Left renal pelvis (tissue), 4 donors: Measurements from ENCODE around the gene ANK2. TPM values are rescaled to one million over a fixed set of nuclear protein-coding genes. Genes with fewer than 3 reads are reported as not detected.
A peak's percentile ranks its signal among the peaks of the same experiment; 100 is the strongest.

Experiments used
- DNase-seq, 4 donors: peaks; one replicate each; pipeline ENCODE4 v3.0.0-alpha.2; 2013; ENCODE audit warnings: low read depth in 4 of 4, low spot score in 3 of 4
- polyA plus RNA-seq, 4 donors: library from polyadenylated mRNA; unstranded; fragments of 120-200 nt; gene quantifications; one replicate each; pipeline ENCODE4 v1.2.1, GENCODE V29; 2013; ENCODE audit not compliant: insufficient read length in 4 of 4

Gene ANK2
- polyA plus RNA-seq, 4 donors = 57.3 to 68.0 (median 64.1) TPM

DNA sequence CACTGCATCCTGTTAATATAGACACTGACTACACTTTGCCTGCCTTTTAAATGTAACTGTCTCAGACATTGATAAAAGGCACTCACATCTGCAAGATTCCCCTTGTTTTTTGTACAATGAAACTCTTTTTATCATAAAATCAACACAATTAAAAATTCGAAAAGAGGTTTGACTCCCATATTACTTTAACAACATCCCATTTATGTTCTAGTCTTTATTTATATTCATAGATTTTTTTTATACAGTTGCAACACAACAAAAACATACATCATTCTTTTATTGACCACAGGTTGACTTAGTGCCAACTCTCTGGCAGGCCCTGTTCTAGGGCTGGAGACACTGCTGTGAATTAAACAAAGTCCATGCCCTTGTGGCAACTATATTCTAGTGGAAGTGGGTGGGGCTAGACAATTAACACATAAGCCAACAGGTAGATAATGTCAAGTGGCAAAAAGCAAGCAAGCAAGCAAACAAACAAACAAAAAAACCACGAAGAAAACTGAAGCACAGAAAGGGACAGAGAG, 36.8 kb downstream of the ANK2 start:
- no peak for DNase-seq

DNA sequence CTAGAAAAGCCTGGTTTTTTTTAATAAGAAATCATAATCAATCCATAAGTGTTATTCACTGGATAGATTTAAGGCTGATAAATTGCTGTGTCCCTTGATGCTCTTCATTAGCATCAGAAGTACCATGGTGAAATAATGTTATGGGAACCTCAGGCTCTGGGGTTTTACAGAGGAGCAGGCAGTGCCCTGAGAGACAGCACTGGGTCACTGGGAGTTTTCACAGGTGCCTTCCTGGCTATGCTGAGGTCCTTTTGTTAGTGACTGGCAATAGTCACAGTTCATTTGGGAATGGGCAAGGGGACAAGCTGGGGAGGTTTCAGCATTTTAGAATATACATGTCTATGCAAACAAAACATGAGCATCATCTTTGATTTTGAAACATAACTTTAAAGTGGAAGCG, 38.6 kb downstream of the ANK2 start:
- no peak for DNase-seq

DNA sequence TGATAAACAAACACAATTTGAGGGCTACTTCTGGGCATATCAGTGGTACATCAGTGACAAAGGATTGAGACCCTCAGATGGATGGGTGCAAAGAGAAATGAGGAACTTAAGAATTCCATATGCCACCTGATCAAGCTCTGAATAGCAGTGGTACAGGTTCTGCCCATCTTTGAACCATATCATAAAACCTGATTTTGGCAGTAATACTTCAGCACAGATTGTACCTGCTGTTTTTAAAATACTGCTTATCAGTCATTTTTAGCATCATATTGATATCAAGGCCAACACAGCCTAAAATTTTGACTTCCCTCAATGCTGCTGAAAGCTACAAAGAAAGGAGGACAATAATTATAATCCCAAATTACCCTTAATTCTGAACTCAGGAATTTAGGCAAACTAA, 41.5 kb downstream of the ANK2 start:
- DNase-seq = no peak

DNA sequence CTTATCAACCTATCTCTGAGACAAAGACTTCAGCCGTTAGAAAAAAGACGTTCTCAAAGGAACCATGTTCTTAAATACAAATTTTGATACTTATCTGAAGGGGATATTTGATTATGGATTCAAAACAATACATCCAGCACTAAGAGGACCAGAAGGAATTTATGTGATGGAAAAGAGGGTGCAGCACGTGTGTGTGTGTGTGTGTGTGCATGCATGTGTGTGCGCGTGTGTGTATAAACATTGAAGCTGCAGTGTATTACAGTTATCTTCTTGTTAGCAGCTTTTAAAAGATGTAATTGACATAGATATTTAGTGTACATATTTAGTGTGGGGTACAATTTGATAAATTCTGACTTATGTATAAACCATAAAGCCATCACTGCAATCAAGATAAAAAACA, 44.9 kb downstream of the ANK2 start:
- no peak for DNase-seq

DNA sequence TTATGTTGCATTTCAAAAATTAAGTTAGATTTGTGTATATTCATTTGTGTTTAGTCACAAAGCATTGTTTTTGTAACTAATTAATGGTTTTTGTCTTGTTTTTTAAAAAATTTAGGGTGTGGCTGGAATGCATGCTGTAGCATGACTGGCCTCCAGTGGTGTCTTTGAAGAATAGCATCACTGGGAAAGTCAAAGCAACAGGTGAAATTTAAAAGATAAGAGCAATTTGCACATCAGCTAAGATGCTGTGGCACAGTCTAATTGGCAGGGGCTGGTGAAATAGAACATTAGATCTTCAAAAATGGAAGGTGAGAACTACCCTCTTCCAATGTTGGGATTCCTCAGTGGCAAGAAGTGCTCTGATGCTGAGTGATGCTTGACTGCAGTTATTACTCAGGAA, 45.3 kb downstream of the ANK2 start:
- no peak for DNase-seq

DNA sequence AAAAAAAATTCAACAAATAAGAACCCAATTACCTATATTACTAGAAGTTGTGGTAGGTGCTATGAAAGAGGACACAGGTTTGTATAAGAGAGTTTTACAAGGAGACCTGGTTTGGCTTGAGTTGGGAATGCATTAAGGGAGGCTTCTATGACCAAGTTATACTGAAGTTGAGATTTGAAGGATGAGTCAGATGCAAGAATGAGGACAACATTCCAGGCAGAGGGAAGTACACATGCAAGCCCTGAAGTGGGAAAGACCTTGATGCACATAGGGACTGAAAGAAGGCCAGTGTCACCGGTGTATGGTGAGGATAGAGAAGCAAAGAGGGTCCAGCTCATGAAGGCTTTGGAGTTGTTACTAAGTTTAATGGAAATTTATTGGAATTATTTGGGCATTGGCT, 52.2 kb downstream of the ANK2 start:
- no peak for DNase-seq

DNA sequence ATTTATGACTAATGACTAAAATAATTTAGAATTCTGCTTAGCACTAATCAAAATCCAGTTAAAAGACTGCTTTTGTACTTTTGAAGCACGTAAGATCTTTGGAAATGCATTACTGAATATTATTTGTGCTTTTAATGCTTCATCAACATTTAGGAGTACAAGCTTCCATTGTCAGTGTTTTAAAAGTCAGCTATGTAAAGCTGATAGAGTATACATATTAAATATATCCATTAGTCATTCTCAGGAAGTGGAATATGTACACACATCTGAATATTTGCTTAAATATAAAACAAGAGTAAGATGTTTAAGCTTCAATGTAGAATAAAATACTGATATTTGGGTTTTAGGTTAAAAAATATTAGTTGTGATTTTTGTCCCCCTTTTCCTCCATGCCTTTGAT, 54.1 kb downstream of the ANK2 start:
- DNase-seq = no peak

DNA sequence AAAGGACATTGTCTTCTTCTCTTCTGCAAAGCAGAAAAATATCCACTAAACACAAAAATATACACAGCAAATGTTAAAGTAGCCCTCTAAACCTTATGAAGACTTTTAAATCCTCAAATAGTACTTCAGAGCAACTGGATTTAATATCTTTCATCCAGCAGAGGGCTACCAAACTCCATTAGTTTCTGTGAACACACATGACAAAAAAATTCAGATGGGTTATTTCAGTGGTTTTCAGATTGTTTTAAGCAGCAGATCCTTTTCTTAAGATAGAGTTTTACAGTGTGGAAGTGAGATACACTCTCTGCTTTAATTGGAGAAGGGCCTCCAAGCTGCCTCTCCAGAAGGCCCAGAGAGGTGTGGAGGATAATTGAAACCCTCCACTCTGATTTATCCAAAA, 56.7 kb downstream of the ANK2 start:
- peak in 2 of 4 donors; percentile 37 to 46 for DNase-seq

DNA sequence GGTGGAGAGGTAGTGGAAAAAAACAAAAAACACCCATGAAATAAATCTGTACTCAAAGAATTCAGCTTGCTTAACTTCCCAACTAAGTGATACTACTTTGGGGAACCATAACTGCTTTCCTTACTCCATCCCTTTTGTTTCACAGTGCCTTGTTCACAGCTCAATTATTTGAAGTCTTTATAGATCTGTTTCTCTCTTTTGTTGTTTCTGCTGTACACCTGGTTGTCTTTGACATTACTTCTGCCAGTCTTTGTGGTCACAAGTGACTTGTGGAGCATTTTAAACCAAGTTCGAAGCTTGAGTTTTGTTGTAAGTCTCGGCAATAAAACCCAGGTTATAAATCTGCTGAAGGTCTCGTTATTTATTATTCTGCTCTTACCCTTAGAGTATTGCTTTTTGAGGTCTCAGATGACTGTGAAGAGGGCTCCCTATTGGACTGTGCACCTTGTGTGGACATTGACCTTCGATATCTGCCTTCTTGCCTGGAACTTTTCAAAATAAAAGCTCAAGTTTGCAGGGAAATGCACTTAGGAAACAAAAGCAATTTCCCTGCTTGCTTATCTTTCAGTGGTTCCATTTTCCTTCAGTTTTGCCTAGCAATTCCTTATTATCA, 59.8 kb downstream of the ANK2 start:
- peak; percentile 27 to 62 (median 46) for DNase-seq

DNA sequence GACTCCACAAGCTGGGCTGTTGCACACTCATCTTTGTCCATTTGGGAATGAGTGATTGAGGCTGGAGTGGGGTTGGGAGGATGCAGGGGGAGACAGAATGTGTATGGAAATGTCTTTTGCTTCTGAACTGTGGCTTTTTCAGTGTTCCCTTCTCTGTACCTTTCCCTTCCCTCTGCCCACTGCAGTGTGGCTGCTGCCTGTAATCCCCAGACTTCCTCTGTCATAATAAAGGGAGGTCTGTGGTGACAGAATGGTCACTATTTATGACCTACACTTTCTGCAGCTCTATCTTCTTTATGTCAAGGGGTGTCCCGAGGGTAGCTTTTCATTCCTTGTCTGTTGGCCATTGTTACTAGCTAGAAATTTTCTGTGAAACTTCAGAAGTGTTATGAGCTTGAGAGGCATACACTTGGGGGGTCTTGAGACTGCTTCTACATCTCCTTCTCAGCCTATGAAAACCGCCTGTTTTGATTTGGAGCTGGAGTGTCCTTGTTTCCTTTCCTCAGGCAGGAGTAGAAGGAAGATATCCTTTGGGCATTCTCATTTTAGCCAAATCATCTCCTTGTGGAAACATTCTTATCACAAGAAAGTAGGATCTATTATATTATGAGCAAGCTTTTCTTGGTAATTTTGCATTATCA, 63.0 kb downstream of the ANK2 start:
- no peak for DNase-seq

DNA sequence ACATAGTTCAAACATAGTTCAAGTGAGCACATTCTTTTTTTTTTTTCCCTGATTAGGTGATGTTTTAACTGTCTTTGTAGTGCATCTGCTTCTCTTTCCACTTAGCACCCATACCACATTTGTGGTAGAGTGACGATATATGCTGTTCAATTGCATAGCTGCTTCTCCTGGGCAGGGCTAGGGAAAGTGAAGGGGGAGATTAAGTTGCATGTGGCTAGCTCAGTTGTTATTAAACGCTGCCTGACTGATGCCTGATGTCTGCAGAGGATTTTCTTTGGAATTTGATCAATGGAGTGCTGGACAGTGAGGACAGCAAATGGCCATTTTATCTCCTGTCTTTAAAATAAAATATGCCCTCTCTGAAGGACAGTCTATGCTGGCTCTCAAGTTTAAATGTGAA, 63.7 kb downstream of the ANK2 start:
- no peak for DNase-seq

DNA sequence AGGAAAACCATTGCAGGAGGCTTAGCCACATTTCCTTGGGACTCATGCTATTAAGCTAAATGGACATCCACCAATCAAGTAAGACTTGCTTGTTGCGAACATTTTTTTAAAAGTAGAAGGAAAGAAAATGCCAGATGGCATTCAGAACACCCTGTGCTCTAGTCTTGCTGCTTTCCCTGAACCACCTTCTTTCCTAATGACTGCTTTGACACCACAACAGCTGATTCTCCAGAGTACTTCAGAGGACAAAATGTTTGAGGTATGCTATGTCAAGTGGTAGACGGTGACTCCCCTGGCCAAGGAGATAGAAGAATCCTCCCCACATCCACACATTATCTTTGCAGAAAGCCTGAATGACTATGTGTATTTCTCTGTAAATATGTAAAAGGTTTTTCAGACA, 65.4 kb downstream of the ANK2 start:
- no peak for DNase-seq

DNA sequence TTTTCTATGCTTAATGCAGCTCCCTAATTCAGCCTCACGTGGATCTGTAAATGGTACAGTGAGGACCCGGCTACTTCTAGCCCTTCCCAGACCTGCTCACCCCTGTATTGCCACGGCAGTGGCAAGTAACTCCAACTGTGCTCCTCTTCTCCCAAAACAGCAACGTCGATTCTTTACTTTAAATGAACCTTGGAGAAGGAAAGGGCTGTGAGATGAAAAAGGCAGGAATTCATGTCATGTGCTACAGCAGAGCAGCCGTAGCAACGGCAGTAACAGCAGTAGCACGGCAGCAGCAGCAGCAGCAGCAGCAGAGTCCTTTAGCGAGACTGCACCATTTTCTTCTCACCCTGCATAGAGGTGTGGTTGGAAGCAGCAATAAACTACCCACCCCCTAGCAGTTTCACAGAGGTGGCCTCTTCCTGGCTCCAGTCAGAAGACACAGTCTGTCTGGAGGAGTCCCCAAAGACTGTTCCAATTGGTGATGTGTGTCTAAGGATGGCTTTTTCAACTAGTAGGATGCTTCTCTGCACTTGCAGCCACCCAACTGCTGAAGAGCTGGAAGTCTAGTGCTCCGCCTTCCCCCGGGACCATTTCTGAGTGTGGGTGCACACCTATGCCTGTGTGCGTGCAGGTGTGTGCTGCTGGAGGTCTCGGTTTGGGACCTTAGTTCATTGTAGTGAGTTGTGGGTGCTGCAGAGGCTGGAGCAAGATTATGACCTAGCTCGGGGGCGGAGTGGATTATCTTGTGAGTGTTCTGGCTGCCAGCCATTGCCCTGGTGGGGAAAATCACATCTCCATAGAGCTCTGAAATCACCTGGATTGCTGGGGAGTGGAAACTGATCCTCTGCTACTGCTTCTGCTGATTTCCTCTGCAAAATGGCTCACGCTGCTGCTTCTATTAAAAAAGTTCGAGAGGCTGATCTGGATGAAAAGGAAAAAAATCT, 67.2 kb downstream of the ANK2 start:
- DNase-seq = peak in 1 of 4 donors; percentile 48

DNA sequence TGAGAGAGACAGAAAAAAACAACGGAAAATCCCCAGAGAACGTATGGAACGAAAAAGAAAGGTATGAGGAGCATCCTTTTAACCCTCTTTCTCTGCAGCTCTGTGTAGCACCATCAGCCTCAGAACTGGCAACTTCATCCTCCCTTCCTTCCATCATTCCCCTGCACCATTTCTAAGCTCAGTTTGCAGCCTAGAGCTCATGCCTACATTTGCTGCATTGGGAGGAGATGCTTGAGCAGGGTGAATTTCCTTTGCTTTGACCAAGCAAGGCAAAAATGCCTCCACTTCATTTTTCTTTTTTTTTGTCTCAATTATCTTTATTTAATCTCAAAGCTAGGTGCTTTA, 67.9 kb downstream of the ANK2 start:
- no peak for DNase-seq

DNA sequence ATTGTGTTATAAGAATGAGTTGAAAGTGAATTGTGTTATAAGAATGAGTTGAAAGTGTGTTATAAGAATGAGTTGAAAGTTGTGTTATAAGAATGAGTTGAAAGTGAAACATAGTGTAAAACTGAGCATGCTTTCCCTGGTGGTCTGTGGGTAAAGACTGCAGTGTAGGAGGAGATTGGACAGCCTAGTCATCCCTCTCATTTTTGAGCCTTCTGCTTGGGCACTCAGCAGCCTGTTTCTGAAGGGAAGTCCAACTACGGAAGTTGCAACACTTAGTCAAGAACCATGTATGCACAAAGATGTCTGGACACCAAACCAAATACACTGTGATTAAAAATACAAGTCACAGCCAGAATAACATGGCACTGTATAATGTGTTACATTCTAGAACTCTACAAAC, 72.6 kb downstream of the ANK2 start:
- DNase-seq = no peak

DNA sequence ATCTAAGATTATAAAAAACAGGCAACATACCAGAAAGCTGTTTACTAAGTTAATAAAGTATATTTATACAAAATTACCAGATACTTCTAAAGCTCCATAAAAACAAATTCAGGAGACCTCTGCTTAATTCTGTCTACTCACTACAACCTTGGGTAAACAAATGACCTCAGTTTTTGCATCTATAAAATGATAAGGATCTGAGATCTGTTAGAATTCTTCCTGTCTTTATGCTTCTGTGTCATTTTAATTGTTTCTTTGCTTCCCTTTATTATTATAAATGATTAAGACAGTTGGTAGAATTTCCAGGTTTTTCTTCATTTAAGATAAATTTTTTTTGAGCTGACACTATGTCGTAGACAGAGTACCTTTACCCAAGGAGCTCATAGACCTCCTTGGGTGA, 76.0 kb downstream of the ANK2 start:
- DNase-seq = no peak

DNA sequence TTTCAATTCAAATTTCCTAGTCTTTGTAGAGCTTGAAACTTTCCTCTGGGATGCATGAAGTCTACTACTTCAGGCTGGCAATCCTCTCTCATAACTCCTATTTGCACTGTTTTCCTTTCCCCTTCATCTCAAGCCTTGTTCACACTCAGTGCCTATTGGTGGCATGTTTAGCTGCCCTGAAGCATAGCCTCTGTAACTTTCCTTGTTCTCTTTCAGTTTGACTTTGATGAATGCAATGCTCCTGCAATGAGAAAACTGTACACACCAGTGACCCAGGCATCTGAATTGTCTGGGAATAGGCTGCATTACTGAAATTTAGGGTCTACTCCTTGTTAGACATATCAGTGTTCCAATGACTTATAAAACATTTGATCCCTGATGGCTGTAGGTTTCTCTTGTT, 81.7 kb downstream of the ANK2 start:
- no peak for DNase-seq

DNA sequence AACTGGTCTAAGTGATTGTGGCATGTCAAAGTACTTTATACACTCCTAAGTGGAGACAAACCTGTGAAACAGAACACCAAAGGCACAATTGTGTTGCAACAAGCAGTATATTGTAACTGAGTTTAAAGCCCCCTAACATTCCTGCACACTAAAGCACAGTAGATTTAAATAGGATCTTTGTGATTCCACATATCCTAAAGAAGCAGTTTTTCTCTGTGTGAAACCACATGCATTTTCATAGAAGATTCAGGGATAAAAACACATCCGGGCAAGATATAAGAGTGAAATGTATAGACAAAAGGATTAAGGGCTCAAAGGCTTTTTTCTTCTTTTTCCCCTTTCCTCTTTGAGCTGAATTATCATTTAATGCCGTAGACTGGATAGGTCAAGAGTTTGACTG, 82.2 kb downstream of the ANK2 start:
- no peak for DNase-seq

DNA sequence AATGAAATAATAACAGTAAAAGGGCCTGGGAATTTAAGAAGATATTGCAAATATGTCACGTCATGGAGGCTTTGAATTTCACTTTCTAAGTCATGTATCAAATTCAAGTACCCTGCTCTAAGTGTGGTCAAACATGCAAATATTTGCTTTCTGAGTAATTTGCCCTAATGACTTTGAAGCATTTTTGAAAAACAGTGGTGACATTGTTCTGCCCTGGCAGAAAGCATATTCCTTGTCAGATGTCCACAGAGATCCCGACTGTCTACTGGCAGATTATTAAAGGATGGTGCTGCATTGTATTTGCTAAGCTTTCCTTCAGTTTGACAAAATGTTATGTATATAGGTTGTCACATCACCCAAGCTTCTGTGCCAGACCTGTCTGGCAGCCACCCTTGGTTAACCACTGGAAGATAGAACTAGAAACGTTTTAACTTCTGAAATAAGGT, 92.5 kb downstream of the ANK2 start:
- no peak for DNase-seq

DNA sequence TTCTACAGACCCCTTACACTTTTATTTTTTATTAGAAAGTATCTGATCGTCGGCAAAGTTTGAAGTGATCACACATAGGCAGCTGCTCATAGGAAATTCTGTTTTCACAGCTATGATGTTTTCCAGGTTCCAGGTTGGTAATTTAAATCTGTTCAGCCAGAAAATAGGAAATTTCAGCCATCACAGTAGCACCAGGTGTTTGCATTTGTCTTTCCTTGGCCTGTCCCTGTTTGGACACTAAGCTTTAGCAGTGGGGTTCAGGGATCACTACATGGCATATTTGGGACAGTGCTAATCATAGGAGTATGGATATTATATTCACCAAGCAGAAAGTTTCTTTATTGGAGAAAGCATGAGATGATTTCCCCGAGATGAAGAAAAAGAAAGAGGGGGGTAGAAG, 92.9 kb downstream of the ANK2 start:
- no peak for DNase-seq

DNA sequence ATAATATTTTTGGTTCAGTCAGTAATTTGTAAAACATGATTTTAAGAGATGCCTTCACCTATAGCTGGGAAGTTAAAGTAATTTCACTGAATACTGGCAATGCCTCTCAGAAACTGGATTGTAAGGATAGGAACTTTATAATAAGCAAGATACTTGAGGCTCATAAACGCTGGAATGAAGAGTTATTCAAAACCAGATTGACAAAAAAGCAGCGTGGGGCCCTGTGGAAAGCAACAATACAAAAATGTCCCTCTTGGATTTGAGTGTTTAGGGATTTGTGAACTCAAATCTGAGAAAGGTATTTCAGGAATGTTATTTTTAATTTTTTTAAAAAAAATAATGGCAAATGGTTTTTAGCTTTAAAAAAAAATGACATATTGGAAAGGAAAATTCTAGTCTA, 94.6 kb downstream of the ANK2 start:
- no peak for DNase-seq

DNA sequence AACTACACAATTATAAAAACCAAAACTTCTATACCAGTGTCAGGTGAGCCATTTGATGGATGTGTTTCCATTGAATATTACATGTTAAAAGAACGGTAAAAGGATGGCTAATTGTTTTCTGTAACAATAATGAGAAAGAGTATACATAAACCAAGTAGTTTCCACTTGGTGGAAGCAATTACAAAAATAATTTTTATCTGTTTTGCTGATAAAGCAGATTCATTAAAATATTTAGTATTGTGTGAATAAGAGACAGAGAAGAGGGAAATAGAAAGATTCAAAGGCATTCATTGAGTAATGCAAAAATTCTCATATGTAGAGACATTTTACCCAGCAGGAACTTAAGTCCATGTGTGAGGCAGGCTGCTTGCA, 95.7 kb downstream of the ANK2 start:
- no peak for DNase-seq
